HG03565 (cell line): ENCODE data around the gene PHC1.
A peak's percentile ranks its signal among the peaks of the same experiment; 100 is the strongest.
"Not testable (repeated sequence)": the region's sequence is repeated elsewhere in the genome, so short reads cannot be mapped to it uniquely, and the experiment has no call there.

ENCODE experiments used
- ATAC-seq: cut with Tn5 transposase; IDR thresholded peaks from one replicate; pipeline ENCODE4 v1.9.1; 2021; ENCODE audit warnings: mild to moderate bottlenecking, moderate library complexity; ENCODE audit not compliant: unreplicated experiment

PHC1 gene

DNA sequence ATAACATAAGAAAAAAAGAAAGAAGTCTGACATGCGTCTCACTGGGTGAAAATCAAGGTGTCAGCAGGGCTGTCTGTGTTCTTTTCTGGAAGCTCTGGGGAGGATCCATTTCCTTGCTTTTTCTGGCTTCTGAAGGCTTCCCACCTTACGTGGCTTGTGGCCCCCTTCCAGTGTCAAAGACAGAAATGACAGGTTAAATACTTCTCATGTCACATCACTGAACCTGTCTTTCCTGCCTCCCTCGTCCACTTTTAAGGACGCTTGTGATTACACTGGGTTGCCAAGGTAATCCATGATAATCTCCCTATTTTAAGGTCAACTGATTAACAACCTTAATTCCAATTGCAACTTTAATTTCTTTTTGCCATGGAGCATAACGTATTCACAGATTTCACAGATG lies 4.6 kb upstream of the PHC1 start:
- ATAC-seq = no peak

DNA sequence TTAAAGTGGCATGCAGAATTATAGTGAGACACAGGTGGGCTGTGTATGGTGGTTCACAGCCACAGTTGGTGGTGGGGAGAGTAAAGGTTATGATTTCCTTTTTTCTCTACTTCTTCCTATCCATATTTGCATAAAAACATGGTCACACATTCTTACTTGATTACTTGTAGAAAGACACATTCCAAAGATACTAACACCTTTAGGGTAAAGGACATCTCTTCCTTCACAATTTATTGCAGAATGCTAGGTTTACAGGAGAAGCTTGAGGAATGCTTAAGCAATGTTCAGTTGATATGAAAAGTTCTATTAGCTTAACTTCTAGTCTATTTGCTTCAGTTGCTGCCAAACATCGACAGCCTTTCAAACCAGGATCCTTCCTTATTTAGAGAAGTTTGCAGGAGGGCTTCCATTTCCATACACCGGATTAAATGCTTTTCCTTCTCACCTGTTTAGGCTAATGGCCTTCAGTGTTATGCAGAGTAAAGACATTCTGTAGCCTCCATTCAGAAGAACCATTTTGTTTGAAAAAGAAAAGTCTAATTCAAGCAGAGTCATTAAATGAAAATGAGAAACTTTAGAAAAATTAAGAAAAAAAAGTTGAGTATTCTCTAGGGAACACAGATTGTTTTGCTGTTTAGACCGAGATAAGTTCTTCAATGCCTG lies 2.6 kb upstream of the PHC1 start:
- no peak for ATAC-seq

DNA sequence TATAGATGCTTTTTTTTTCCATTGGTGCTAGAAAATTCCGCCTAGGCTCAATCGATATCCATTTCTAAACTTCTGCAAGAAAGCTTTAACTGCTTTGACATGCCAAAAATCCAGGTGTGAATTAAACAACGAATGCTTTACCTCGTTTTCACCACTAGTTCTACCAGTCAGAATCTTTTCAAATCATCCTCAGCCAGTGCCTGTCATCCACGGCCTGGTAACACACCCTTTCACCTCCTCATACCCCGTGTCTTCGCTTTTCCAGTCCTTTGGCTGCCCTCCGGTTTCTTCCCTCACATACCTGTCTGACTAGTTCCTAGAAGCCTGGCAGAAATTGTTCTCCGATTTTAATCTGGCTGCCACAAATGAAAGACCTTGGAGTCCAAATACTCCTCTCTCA lies 1.4 kb upstream of the PHC1 start:
- no peak for ATAC-seq

DNA sequence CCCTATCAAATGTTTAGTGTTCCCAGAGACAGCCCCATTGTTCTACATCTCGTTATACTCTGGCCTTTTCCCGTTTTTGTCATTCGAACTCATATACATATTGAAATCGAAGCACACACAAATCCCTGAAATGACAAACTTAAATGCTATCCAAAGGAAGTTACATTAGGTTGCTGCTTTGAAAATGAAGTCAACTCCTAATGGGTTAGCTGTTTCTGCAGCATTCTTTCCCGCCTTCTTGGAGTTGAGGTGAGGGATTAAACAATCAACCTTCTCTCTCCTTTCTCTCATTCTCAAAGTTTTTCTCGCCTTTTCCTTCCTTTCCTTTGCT lies 642 bp upstream of the PHC1 start:
- no peak for ATAC-seq

DNA sequence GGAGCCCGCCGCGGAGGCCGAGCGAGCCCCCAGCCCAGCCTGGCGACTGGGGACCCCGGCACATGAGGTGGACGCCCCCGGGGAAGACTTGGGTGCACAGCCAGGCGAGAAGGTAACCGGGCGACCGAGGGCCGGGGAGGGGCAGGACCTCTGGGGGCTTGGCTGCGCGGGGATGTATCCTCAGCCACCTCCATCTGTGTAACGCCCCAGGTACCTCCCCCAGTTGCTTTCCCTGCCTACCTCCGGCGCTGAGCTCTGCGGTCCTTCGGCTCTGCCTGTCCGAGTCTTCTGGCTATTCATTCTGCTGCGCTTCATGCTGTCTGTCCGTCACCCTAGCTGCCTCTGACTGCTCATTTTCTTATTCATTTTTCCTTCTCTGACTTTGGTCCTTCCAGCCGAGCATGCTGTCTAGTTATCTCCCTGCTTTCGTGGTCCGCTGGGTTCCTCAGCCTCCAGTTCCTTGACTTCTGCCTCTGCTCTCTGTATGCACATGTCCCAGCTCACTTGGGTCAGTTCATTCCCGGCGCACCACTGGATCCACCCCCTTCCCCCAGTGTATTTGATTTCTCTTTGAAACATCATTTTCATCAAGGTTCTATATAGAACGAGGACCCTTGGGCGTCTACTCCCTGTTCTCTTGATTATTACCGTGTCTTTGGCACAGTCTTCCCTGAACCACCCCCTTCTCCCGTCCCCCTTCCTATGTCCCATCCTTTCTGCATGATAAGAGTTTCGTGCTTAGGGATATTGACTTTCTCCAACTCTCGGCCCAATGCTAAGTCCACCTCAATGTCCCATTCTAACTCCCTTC lies 612 bp downstream of the PHC1 start:
- ATAC-seq = peak; percentile 33

DNA sequence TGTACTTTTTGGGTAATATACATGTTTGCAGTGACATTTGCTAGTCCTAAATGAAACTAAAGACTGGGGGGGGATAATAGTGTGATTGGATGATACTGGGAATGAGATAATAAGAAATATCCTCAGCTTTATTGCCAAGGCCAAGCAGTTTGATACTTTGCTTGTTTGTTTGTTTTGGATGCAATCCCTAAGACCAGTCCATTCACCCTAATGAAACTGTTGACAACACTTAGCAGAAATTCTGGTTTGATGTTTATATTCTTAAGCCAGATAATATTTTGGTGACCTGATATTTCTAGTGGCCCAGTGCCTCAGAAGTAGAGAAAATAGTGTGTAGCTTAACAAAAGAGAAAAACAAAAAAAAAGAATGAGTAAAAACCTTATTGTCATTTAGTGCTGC lies 1.8 kb downstream of the PHC1 start:
- ATAC-seq = no peak

DNA sequence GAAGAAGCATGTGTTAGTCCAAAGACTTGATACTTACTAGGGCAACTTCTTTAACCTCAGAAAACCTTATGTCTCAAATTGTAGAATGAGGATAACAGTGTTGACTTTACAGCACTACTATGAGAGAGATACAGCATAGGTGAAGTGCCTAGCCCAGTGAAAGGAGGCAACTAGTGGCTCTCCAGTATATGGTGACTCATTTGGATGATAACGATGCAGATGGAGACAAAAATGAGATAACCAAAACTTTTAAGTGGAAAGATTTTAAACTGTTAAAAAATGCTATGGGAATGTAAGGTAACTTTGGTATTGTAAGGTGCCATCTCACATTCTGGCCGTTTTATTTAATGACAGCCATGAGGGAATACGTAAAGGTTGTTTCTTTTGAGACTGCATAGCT lies 2.7 kb downstream of the PHC1 start:
- ATAC-seq = no peak

DNA sequence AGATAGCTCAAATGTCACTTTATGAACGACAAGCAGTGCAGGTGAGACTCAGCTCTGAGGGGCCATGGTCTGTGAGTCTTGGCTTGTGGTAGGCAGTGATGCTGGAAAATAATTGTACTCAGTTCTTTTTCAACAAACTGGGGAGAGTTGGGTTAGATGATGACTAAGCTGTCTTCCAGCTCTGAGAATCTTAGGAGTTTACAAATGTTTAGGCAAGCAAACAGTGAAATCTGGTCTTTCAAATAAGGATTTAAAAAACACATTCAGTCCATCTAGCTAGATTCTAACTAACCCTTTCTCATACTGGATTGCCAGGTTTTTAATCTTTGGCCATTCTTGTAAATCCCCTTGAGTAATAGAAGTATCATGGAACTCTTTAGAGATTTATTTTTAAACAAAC lies 3.4 kb downstream of the PHC1 start:
- ATAC-seq = no peak

DNA sequence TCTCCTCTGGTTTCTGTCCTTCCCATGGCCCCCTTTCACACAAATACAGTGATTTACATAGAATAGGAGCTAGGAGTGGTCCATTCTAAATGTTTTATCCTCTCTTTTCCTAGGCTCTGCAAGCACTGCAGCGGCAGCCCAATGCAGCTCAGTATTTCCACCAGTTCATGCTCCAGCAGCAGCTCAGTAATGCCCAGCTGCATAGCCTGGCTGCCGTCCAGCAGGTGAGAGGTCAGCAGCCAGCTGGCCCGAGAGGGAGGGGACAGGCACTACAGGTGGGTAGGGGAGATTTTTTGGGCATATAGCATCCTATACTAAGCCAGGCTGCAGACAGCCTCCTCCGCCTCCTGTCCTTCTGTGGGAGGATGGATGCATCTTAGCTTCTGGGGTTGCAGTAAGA lies 5.3 kb downstream of the PHC1 start:
- ATAC-seq = not testable (repeated sequence)

DNA sequence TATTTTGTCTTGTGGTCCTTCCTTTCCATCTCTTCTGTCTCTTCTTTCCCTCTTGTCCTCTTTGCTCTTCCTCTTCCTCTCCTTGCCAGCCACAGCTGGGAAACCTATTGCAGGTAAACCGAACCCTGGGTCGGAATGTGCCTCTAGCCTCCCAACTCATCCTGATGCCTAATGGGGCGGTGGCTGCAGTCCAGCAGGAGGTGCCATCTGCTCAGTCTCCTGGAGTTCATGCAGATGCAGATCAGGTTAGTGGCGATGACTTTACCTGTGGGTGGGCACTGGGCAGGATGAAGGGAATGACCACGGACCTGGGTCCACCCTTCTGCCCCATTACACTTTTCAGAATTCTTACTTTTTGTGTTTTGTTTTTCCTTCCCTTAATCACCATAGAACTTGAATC lies 8.2 kb downstream of the PHC1 start:
- ATAC-seq = no peak

DNA sequence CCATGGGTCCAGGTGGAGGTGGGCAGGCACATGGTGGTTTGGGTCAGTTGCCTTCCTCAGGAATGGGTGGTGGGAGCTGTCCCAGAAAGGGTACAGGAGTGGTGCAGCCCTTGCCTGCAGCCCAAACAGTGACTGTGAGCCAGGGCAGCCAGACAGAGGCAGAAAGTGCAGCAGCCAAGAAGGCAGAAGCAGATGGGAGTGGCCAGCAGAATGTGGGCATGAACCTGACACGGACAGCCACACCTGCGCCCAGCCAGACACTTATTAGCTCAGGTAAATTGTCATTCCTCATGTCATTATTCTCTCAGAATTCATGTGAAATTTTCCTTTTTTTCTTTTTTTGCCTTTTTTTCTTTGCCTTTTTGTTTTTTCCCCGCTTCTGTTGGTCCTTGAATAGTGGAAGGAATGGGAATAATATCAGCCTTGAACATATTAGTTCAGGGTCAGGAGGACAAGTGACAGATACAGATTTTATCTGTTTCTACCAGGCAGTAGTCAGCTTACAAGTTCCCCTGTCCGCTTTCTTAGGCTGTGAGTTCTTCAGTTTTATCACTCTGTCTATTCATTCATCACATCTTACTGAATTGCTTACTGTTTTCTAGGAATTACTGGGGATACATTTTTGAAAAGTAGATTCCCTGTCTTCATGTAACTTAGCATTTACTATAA lies 16.5 kb downstream of the PHC1 start:
- ATAC-seq = not testable (repeated sequence)

DNA sequence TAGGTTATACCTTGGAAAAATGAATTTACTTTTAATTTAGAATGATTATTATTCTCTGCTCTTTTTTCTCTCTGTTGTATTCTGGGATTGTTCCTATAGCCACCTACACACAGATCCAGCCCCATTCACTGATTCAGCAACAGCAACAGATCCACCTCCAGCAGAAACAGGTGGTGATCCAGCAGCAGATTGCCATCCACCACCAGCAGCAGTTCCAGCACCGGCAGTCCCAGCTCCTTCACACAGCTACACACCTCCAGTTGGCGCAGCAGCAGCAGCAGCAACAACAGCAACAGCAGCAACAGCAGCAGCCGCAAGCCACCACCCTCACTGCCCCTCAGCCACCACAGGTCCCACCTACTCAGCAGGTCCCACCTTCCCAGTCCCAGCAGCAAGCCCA lies 18.2 kb downstream of the PHC1 start:
- ATAC-seq = not testable (repeated sequence)

DNA sequence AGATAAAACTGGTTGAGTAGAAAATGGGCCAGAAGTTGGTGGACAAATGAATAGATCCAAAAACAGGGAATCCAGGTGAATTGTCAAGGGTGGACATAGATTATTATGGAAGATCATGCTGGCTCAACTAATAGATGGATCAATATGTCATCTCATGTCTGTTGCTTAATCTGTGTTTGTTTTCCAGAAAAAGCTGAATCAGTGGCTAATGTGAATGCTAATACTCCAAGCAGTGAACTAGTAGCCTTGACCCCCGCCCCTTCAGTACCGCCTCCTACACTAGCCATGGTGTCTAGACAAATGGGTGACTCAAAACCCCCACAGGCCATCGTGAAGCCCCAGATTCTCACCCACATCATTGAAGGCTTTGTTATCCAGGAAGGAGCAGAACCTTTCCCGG lies 19.8 kb downstream of the PHC1 start:
- not testable (repeated sequence) for ATAC-seq

DNA sequence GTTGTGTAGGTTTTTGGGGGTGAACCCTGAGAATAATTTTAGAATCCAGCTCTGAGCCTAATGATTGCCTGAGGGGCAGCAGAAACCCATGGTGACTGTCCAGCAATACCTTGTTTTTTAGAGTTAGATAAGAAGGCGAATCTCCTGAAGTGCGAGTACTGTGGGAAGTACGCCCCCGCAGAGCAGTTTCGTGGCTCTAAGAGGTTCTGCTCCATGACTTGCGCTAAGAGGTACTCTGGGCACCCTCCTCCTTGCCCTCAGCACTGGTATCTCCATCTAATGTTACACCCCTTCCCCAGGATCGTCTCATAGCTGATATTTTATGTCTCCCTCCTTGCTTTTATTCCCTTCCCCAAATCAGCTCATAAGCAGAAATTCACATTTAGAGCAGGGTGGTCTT lies 22.4 kb downstream of the PHC1 start:
- no peak for ATAC-seq

DNA sequence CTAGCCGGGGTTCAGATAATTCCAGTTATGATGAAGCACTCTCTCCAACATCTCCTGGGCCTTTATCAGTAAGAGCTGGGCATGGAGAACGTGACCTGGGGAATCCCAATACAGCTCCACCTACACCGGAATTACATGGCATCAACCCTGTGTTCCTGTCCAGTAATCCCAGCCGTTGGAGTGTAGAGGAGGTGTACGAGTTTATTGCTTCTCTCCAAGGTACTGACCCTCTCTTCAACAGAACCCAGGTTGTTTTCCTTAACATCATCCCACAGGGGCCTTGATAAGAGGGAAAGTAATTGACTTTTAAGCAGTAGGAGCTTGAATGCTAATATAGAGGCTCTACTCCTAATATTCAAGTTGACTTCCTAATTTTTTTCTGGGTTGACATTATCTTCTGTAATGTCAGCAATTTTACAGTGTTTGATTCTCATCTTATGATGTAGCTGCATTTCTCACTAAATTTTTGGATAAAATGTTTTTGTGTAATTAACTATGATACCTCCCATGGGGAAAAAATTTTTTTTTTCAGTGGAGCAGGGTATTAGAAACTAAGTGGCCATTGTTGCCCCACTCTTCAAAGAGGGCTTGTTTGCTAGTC lies 23.6 kb downstream of the PHC1 start:
- not testable (repeated sequence) for ATAC-seq

DNA sequence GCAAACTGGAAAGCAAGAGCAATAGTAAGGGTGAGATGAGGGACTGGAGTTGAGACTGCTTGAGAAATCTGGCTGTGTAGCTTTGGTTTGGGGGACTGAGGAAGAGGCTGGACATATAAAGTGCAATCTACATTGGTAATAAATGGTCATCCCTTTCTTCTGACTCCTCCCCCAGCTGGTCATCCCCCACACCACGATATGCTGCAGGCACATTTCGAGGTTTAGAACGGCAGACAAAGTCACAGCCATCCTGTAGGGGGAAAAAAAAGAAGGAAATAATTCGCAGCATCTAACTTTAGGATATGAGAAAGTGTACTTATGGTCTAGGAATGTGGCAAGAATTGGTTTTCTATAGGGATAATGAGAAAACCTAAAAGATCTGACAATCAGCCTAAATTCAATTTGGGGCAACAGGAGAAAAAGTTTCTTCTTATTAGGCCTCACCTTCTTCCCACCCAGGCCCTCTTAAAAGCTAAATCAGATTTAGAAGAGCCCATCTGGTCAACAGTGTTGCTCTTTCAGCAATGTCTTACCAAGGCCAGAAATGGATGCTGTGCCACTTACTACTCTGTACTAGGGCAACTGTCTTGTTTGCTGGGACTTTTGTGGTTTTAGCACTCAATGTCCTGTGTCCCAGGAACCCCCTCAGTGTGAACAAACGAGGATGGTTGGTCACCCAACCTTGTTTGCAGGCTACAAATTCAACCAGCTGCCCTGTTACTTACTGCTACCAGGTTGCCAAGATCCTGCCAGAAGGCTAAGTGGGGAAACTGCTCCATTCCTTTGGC lies 27.6 kb downstream of the PHC1 start:
- ATAC-seq = no peak

DNA sequence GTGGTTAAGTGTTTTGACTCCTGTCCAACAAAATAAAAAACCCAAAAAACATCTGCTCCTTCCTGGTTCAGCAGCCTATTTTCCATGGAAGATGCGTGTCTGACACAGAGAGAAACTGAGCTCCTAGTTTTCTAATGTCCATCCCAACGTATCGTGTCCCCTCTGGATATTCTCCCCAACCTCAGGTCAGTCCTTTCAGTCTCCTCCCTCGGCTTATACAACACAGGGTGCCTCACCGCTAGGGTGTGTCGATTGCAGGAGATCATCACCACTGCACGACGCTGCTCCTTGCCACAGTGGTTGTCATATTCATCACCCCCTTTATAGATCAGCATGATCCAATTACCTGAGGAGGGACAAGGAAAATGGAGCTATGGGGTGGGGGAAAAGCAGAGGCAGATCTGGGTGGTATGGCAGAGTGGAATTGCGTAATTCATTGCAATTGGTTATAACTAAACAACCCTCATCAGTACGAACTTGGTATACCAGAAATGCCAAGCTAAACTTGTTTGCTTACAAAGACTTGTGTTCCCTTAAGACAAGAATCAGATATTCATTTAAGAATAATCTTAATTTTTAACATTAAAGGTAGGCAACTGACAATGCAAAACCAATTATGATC lies 29.4 kb downstream of the PHC1 start:
- ATAC-seq = no peak

DNA sequence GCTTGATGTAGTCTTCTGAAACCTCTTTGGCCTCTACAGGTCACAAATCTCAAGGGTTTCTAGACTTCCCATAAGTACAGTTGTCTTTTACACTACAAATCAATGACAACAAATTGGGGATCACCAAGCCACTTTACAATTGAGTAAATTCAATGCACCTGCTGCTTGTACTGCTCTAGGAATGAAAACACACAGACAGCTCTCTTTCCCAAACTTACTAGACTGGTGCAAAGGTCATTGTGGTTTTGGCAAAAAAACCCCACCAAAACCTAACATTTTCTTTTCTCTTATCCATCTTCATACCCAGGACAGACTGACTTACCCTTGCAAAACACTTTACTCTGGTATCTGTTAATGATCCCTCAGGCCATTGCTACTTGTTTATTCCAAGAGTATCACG lies 32.4 kb downstream of the PHC1 start:
- ATAC-seq = no peak

DNA sequence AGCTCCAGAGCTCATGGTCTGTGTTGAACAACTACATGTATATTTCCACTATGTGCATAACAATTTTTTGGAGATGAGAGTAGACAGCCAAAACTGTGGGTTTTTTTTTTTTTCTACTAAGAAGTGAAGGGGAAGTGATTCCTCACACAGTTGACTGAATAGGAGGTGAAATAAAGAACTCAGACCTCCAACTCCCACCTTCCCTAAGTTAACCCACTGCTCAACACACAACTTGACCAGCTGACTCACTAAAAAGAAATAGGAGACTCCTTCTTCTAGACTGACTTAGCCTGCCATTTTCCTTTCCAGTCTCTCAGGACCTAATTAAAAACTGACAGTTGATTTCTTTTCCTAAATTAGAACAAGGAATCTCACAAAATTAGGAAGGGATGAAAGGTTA lies 33.4 kb downstream of the PHC1 start:
- ATAC-seq = no peak

DNA sequence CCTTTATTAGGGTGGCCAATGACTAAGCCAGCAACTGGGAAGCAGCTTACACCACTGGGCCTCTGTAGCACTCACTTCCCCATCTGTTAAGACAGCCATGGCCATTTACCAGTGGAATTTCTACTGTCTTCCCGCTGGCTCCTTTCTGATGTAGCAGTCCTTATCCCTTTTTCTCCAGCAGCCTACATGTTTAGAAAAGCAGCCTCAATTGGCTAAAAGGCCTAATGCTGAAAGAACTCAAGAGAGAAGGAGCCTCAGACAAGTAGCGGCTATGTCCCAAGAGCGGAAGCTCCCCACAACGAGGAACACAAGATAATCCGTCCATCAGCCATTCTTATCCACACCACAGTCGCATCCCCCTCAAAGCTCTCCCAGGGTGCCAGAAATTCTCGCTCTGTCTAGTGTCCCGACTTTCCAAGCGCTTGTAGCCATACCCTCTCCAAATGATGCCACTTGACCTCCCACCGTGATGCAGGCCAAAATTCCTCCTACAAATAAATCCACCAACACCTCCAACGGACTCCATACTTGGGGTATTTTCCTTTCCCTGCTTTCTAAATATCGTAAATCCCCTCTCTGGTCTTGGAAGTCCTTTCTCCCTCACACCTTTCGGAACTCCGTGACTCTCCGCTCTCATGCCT lies 34.5 kb downstream of the PHC1 start:
- no peak for ATAC-seq
